ENCODE results near the gene SLK.

SLK gene

DNA sequence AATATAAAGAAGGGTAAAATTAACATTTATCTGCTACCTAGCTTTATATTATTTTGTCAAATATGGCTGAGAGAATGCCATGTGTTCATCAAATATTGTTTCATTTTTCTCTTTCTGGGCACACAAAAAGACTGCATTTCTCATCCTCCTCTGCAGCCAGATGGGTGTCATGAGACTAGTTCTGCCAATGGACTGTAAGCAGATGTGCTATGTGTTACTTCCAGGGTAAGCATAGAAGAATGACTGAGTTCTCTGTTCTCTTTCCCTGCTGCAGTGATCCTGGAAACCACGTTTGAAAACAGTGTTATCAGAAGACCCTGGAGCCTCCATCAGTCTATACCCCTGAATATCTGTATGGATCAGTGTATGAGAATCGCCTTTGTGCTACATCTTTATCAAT is 24.1 kb upstream of the SLK start:
- DNase-seq: no peak

DNA sequence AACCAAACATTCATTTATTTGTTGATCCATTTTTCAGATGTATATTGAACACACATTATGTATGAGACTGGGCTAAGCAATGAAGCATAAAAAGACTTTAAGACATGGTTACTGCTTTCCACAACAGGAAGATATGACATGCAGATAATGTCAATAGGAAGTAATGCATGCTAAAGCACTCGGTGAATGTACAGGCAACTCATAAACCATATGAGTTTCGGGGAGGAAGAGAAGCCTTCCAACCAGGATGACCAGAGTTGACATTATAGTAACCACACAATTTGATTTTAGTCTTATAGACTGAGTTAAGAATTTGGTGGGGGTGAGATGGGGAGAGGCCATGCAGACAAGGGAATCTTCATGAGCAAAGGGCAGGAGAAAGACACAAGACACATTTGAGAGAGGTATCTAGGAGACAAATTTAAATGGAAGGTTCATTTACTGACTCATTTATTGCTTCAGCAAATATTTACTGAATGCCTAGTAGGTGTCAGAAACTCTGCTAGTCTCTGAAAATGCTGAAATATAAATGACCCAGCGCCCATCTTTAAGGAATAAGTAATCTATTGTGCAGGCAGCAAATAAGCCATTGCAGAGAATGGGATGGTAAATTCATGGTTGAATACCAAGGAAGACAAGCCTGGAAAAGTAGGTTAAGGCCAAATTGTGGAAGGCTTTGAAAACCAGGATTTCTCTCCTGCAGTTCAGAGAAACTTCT is 19.0 kb upstream of the SLK start:
- DNase-seq: no peak

DNA sequence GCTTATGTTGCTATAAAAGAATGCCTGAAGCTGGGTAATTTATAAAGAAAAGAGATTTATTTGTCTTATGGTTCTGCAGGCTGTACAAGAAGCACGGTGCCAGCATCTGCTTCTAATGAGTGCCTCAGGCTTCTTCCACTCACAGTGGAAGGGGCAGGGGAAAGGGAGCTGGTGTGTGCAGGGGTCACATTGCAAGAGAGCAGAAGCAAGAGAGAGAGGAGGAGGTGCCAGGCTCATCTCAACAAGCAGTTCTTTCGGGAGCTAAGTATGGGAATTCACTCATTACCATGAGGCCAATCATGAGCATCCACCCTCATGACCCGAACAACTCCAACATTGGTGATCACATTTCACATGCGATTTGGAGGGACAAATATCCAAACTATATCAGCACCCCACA is 17.2 kb upstream of the SLK start:
- no peak for DNase-seq

GRCh38 chr10:103951183-103951582 is 15.8 kb upstream of the SLK start:
- no peak for DNase-seq

- DNase-seq: no peak
Observed at GRCh38 chr10:103951942-103952341, 15.0 kb upstream of the SLK start.

DNA sequence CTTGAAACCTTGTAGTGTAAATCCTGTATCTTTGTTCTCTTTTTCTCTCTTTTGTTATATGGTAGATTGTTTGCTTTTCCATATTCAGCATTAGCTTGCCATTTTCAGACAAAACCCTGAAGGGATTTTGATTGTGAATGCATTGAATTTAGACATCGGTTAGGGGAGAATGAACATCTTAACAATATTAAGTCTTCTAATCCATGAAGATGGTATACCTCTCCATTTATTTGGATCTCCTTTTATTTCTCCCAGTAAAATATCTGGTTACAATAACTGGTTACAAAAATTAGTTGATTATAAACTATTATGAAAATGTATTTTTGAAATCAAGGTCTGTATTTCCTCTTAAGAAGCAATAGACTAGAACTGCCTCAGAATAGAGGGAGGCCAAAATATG is 12.4 kb upstream of the SLK start:
- DNase-seq: no peak

- DNase-seq: no peak
Observed at GRCh38 chr10:103958996-103959395, 7.9 kb upstream of the SLK start.

- DNase-seq: no peak
Observed at GRCh38 chr10:103960103-103960502, 6.8 kb upstream of the SLK start.

DNA sequence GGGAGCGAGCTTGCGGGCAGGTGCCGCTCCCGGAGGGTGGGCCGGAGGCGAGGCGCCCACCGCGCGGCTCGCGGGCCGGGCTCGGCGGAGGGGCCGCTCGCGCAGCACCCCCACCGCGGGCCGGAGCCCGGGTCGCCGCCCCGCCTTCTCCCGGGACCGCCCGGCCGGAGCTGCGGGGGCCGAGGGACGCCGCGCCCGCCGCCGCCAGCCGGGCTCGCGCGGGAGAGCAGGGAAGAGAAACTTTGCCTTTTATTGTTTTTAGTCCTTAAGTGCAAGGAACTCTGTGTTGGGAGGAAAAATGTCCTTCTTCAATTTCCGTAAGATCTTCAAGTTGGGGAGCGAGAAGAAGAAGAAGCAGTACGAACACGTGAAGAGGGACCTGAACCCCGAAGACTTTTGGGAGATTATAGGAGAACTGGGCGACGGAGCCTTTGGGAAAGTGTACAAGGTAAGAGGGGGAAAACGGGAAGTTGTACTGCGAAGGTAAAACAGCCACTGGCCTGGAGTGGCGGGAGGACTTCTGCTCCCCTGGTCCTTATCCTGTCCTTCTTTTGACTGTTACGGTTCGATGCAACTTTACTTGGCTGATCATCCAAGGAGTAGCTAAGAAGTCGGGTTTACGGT is 620 bp downstream of the SLK start:
- no peak for DNase-seq

DNA sequence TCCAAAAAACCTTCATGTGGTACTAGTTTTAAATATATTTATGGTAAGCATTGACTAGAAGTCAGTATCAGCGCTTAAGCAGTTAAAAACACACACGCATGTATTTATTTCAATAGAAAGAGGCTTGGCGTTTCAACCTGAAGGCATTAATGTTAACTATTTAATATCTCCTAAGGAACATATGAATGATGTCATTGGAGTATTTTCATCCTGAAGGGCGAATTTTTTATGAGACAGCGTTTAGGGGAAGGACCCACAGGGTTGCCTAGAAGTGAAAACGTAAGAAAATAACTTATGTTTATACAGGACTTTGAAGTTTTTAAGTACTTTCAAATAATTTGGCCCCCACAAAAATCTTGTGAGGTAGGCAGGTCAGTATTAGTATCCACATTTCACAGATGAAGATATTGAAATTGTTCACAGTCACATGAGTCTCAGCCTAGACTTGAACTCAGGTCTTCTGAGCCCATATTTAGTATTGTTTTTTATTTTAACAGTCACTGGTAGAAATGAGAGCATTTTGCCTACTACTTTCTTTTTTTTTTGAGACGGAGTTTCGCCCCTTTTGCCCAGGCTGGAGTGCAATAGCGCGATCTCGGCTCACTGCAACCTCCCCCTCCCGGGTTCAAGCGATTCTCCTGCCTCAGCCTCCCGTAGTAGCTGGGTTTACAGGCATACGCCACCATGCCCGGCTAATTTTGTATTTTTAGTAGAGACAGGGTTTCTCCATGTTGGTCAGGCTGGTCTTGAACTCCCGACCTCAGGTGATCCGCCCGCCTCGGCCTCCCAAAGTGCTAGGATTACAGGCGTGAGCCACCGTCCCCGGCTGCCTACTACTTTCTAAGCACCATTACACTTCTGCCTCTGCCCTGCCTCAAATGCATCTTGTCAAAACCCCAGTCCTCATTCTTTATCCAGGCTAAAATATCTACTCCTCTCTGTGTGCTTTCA is 1.8 kb downstream of the SLK start:
- DNase-seq: no peak

DNA sequence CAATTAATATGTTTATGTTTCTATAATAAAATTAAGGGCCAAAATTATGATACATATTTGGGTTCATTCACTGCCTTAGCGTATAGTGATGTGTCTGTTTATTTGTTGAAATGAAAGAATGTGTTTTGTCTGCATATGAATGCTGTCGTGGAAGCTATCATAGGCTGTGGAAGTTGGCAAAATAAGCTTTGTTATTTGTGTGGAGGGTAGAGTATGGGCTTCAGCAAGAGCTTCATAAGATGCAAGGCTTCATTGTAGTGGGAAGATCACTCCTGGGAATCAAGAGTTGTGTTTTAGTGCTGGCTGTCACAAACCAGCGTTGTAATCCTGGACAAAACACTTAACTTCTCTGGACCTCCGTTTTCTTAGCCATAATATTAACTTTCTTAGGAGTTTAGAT is 2.5 kb downstream of the SLK start:
- DNase-seq: no peak

DNA sequence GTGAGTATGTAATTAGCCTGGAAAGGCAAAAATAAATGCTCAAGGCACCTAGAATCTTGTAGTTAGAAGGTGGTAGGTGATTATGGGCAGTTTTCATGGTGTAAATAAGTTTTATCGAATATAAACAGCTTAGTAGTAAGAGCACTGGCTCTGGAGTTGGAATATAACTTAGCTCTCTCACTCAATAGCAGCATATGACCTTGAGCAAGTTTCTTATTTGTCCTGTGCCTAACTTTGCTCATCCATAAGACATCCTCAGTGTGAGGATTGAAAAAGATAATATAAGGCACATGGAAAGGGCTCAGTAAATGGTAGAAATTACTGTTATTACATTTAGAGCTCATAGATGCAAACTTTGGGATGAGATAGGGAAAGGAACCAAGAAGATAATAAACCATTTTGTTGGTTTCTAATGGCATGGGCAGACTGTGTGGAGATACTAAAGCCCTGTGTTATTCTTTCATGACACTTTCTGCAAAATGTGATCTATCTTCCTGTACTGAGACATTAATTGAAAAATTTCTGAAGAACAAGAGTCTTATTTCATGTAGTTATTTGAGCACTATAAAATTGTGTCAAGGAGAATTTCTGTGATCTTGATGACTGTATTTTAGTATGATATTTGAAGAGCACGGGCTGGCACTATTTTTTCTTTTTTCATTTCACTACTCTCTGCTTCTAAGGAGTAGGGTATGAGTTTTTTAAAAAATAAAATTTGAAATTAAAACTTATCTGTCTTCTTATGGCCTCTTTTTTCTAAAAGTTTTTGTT is 3.1 kb downstream of the SLK start:
- DNase-seq: no peak

GRCh38 chr10:103975169-103975568 is 8.2 kb downstream of the SLK start:
- no peak for DNase-seq

DNA sequence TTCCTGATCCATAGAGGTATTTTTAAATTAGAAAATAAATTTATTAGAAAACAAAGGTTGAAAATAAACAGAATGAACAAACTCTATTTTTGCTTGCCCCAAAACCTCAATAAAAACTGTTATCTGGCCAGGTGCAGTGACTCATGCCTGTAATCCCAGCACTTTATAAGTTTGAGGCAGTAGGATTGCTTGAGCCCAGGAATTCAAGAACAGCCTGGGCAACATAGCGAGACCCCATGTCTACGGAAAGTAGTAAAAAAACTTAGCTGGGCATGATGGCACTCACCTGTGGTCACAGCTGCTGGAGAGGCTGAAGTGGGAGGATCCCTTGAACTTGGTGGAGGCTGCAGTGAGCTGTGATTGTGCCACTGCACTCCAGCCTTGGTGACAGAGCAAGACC is 10.3 kb downstream of the SLK start:
- DNase-seq: no peak

GRCh38 chr10:103979530-103979929 is 12.6 kb downstream of the SLK start:
- no peak for DNase-seq

DNA sequence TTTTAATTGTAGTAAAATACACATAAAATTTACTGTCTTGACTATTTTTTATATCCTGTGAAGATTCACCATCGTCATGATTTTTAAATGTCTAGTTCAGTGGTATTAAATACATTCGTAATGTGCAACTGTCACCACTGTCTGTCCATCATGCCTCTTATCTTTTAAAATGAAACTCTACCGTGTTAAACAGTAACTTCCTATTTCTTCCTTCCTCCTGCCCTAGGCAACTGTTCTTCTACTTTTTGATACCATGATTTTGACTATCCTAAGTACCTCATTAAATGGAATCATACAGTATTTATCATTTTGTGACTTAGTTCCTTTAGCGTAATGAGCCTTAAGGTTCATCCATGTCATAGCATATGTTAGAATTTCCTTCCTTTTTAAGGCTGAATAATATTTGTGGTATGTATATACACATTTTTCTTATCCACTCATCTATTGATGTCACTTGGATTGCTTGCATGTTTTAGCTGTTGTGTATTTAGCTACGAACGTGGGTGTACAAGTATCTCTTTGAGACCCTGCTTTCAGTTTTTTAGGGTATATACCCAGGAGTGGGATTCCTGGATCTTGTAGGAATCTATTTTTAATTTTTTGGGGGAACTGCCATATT is 13.5 kb downstream of the SLK start:
- no peak for DNase-seq

DNA sequence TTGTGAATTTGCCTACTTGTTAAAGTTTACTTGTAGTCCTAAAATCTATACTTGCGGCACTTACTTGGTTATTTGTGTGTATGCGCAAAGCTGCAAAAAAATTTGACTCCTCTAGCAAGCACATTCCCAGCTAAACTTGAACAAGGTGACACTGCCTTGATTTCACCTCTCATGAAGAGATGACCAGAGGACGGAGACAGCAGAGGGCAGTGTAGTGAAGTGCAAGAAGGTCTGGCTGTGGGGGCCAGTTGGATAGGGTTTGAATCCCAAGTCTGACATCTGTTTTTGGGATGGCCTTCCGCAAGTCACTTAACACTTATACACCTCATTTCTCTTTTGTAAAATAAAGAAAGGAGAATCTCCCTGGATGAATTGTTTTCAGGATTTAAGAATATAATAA is 15.7 kb downstream of the SLK start:
- no peak for DNase-seq

DNA sequence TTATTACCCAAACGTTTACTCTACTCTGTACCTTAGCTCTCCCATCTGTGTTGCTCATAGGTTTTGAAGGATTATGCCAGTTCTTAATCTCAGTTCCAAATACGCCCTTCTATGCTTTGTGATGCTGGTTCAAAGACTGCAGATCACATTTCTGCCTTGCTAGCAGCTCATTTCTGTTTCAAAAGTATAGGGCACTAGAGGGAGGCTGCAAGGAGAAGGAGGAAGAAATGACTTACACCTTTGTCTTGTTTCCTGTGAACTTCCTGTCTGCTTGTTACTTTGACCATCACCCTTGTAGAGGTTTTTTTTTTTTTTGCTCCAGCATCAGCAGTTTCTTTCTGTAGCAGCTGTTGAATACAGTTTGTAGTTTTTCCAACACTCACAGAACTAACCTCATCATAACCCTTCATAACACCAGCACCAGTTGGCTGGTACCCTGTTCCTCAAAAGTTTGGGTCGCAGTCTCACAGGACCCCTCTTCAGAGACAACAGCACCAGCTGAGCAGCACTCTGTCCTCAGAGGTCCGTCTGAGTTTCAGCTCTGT is 16.5 kb downstream of the SLK start:
- DNase-seq: no peak

DNA sequence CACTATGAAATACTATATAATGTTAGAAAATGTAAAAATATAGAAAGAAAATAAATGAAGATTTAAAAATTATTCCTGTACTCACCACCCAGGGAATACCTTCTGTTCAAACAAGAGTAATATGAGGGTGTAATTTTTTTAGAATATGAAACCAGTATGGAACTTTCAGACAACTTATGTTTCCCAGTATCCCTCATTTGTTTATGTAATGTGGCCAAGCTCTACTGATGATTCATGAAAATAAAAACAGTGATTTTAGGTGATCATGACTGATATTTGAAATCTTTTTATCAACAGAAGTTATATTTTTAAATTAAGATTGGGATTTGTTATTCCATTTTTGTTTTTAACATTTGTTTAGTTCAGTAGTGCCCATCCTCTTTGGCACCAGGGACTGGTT is 18.8 kb downstream of the SLK start:
- no peak for DNase-seq

DNA sequence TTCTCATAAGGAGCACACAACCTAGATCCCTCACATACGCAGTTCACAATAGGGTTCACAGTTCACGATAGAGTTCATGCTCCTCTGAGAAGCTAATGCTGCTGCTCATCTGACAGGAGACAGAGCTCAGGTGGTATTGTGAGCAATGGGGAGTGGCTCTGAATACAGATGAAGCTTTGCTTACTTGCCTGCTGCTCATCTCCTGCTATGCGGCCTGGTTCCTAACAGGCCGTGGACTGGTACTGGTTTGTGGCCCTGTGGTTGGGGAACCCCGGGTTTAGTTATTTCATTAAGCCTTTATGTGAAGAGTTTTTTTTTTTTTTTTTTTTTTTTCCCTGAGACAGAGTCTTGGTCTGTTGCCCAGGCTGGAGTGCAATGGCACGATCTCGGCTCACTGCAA is 19.4 kb downstream of the SLK start:
- DNase-seq: peak; percentile 23

DNA sequence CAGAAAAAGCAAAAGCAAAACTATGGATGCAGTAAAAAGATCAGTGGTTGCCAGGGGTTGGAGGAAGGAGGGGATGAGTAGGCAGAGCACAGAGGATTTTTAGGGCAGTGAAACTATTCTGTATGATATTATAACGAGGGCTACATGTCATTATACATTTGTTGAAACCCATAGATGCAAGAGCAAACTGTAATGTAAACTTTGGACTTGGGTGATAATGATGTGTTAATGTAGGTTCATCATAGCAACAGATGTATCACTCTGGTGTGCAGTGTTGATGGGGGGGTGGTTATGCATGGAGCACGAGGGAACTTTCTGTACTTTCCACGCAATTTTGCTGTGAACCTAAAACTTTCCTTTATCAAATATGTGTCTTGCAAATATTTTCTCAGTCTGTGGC is 23.2 kb downstream of the SLK start:
- no peak for DNase-seq

GRCh38 chr10:103990531-103990930 is 23.6 kb downstream of the SLK start:
- no peak for DNase-seq
